ENCODE data around the gene ELMO1. TPM values are rescaled to one million over a fixed set of nuclear protein-coding genes. Genes with fewer than 3 reads are reported as not detected.

Gene ELMO1
- total RNA-seq, 1 donor from 2014 or later, result 66.1 TPM

GRCh38 chr7:36871863-36872262 lies 576.8 kb downstream of the ELMO1 start:
- peaks cover 7% of the 10 kb centered on the region for H3K9me3 Mint-ChIP-seq (ENCODE audit: low read depth)
- no peak overlapping the region for H3K4me3 Mint-ChIP-seq (ENCODE audit: low read depth)
- no peak overlapping the region for H3K27ac Mint-ChIP-seq
- H3K27me3 Mint-ChIP-seq, result no peaks in the 10 kb centered on the region
- peaks cover 22% of the 10 kb centered on the region for H3K4me1 Mint-ChIP-seq (ENCODE audit: low read depth)
- peaks cover 38% of the 10 kb centered on the region for H3K36me3 Mint-ChIP-seq (ENCODE audit: insufficient read depth)
- no peak for DNase-seq (ENCODE audit: low spot score, unreplicated experiment)
- TF ChIP-seq, protein P1, sequence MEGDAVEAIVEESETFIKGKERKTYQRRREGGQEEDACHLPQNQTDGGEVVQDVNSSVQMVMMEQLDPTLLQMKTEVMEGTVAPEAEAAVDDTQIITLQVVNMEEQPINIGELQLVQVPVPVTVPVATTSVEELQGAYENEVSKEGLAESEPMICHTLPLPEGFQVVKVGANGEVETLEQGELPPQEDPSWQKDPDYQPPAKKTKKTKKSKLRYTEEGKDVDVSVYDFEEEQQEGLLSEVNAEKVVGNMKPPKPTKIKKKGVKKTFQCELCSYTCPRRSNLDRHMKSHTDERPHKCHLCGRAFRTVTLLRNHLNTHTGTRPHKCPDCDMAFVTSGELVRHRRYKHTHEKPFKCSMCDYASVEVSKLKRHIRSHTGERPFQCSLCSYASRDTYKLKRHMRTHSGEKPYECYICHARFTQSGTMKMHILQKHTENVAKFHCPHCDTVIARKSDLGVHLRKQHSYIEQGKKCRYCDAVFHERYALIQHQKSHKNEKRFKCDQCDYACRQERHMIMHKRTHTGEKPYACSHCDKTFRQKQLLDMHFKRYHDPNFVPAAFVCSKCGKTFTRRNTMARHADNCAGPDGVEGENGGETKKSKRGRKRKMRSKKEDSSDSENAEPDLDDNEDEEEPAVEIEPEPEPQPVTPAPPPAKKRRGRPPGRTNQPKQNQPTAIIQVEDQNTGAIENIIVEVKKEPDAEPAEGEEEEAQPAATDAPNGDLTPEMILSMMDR (IDR thresholded peaks at IDR 0.05; ENCODE audit: unreplicated experiment), result no peak

GRCh38 chr7:36871355-36871738 lies 577.3 kb downstream of the ELMO1 start:
- Mint-ChIP-seq H3K27ac (no peak overlapping the region), H3K36me3 (ENCODE audit: insufficient read depth) (peaks cover 38% of the 10 kb centered on the region), H3K9me3 (ENCODE audit: low read depth) (peaks cover 7% of the 10 kb centered on the region), H3K27me3 (no peaks in the 10 kb centered on the region), H3K4me1 (ENCODE audit: low read depth) (peaks cover 20% of the 10 kb centered on the region), H3K4me3 (ENCODE audit: low read depth) (no peak overlapping the region)
- no peak for DNase-seq (ENCODE audit: low spot score, unreplicated experiment)
- TF ChIP-seq, protein P1 (IDR thresholded peaks at IDR 0.05; ENCODE audit: unreplicated experiment), result no peak

DNA sequence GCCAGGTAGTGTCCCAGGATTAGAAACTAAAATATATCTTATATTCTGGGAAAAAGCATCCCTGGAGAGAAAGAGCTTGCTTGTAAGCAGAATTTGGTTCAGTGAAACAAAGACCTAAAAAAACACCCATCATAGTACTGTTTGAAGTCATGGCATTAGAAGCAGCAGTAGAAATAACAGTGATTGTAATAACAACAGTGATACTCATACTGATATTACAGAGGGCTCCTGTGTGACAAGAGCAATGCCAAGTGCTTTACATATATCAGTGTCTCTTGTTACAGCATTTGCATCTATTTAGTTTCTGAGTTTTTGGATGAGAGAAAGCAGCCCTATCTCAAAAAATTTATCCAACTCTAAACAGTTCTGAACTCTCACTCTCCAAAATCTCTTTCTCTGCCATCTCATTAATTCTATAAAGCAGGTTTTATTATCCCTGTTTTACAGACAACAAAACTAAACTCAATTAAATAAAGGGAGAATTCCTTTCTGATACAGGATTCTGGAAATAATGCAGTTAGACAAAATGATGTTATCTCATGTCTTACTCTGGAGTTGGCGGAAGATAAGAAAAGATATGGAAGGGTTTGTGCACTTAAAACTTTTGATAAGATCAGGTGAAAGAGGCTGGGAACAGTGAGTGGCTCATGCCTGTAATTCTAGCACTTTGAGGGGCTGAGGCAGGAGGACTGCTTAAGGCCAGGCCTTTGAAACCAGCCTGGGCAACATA lies 577.9 kb downstream of the ELMO1 start:
- H3K4me1 Mint-ChIP-seq (ENCODE audit: low read depth), result peaks cover 18% of the 10 kb centered on the region
- peaks cover 7% of the 10 kb centered on the region for H3K9me3 Mint-ChIP-seq (ENCODE audit: low read depth)
- H3K4me3 Mint-ChIP-seq (ENCODE audit: low read depth), result no peak overlapping the region
- no peaks in the 10 kb centered on the region for H3K27me3 Mint-ChIP-seq
- H3K36me3 Mint-ChIP-seq (ENCODE audit: insufficient read depth), result peaks cover 38% of the 10 kb centered on the region
- DNase-seq (ENCODE audit: low spot score, unreplicated experiment), result no peak
- TF ChIP-seq, protein P1 (IDR thresholded peaks at IDR 0.05; ENCODE audit: unreplicated experiment), result no peak
- no peak overlapping the region for H3K27ac Mint-ChIP-seq

DNA sequence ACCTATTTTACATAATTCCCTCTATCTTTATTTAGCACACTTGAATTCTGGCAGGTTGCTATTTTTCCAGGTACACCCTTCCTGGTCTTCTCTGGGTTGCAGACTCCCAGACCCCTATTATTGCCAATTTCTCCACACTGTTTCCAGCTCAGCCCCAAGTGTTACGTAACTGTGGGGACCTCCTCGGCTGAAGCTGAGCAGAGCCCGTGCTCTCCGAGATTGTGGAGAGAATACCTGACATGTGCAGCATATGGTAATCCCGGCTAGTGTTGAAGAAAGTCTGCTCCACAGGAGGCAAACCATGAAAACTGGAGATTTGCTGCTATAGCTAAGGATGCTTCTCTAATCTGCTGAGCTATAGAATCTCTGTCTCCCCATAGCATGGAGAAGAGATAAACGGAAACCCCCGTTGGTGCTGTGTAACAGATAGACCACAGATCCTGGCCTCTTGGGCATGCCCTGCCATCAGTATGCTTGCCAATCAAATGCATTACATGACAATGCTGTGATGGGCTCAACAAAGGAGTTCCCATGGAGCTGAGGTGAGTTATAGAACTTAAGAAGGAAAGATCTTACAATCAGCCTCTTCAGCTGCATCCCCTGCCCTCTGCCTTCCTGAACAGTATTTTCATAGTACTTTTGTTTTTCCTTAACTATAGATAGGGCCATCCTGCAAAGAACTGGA lies 579.8 kb downstream of the ELMO1 start:
- Mint-ChIP-seq H3K27ac (no peak overlapping the region), H3K27me3 (no peaks in the 10 kb centered on the region), H3K4me1 (ENCODE audit: low read depth) (peaks cover 27% of the 10 kb centered on the region), H3K9me3 (ENCODE audit: low read depth) (peaks cover 7% of the 10 kb centered on the region), H3K36me3 (ENCODE audit: insufficient read depth) (peaks cover 41% of the 10 kb centered on the region), H3K4me3 (ENCODE audit: low read depth) (no peak overlapping the region)
- DNase-seq (ENCODE audit: low spot score, unreplicated experiment), result no peak
- TF ChIP-seq, protein P1 (IDR thresholded peaks at IDR 0.05; ENCODE audit: unreplicated experiment), result no peak

DNA sequence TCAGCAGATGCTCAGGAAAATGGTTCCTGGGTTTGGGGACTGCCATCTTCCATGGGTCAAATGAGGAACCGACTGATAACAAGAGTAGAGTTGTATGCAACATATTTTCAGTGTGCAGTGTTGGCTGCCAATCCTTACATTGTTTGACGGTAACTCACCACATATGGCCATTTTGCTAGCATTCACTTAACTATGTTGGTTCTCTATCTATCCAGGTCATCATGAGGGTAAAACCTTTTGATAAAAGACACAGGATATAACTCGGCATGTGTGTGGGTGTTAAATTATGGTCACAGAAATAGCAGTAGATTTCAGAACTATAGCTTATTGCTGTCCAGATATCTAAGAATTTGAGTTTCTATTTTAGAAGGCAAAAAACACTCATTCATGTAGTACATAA lies 583.6 kb downstream of the ELMO1 start:
- Mint-ChIP-seq H3K4me1 (ENCODE audit: low read depth) (peaks cover 28% of the 10 kb centered on the region), H3K27me3 (no peaks in the 10 kb centered on the region), H3K36me3 (ENCODE audit: insufficient read depth) (peaks cover 47% of the 10 kb centered on the region), H3K4me3 (ENCODE audit: low read depth) (no peak overlapping the region), H3K27ac (no peak overlapping the region), H3K9me3 (ENCODE audit: low read depth) (peaks cover 7% of the 10 kb centered on the region)
- TF ChIP-seq, protein P1 (IDR thresholded peaks at IDR 0.05; ENCODE audit: unreplicated experiment), result no peak
- no peak for DNase-seq (ENCODE audit: low spot score, unreplicated experiment)
